ENCODE measurements around the gene SPATA31C2.
"Not testable (repeated sequence)": the region's sequence is repeated elsewhere in the genome, so short reads cannot be mapped to it uniquely, and the experiment has no call there.

The SPATA31C2 gene

DNA sequence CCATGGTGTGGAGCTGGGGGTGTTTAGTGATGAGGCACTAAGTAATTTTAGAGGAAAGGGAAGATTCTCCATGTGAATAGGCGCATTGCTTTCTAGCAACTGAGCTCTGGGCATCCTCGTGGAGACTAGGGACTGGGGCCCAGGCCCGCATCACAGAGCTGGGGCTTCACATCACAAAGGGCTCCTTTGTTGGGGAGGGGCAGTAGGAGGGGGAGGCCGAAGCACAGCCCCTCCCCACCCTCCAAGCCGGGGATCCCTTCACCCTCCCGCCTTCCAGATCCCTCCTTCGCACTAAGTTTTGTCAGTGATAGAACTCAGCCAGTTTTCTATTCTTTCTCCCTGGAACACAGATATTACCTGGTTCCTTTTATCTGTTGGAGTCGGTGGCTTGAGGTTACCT is at the start of gene SPATA31C2:
Gene SPATA31C2 (minus strand): TSS at position 101 of the 400 bp plus-strand sequence. CDS start 29 bp downstream, at position 72.
- ATAC-seq (ENCODE audit: low read depth); H3K9me3 ChIP-seq (ENCODE audit: severe bottlenecking); H3K4me1 ChIP-seq (ENCODE audit: insufficient read depth, poor library complexity, severe bottlenecking); H3K27ac ChIP-seq (ENCODE audit: poor library complexity, severe bottlenecking); H3K27me3 ChIP-seq (ENCODE audit: insufficient read depth, poor library complexity, severe bottlenecking); H3K36me3 ChIP-seq (ENCODE audit: low read depth); DNase-seq (ENCODE audit: low spot score); H3K4me3 ChIP-seq (ENCODE audit: severe bottlenecking): not testable (repeated sequence)

DNA sequence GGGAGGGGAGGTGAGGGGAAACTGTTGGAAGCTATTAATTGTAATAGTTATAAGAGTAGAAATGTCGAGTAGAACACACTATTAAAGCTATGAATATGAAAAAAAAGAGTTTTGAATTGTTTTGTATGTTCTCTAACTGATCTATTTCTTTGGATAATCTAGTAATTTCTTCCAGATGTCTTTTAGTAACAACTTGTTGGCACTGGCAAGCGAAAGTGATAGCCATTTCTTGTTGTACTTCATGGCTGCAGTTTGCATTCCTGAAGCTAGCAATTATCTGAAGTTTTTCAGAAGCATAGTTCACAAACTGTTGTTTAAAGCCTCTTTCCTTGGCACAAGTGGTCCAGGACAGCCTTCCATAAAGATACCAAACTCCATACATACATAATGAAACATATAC is 49.4 kb upstream of the SPATA31C2 start:
- TF ChIP-seq, protein P1, sequence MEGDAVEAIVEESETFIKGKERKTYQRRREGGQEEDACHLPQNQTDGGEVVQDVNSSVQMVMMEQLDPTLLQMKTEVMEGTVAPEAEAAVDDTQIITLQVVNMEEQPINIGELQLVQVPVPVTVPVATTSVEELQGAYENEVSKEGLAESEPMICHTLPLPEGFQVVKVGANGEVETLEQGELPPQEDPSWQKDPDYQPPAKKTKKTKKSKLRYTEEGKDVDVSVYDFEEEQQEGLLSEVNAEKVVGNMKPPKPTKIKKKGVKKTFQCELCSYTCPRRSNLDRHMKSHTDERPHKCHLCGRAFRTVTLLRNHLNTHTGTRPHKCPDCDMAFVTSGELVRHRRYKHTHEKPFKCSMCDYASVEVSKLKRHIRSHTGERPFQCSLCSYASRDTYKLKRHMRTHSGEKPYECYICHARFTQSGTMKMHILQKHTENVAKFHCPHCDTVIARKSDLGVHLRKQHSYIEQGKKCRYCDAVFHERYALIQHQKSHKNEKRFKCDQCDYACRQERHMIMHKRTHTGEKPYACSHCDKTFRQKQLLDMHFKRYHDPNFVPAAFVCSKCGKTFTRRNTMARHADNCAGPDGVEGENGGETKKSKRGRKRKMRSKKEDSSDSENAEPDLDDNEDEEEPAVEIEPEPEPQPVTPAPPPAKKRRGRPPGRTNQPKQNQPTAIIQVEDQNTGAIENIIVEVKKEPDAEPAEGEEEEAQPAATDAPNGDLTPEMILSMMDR (IDR thresholded peaks at IDR 0.05; ENCODE audit: poor library complexity, severe bottlenecking) = no peak
- H3K27ac ChIP-seq (ENCODE audit: poor library complexity, severe bottlenecking) = no peak overlapping the region
- ATAC-seq (ENCODE audit: low read depth) = no peak

DNA sequence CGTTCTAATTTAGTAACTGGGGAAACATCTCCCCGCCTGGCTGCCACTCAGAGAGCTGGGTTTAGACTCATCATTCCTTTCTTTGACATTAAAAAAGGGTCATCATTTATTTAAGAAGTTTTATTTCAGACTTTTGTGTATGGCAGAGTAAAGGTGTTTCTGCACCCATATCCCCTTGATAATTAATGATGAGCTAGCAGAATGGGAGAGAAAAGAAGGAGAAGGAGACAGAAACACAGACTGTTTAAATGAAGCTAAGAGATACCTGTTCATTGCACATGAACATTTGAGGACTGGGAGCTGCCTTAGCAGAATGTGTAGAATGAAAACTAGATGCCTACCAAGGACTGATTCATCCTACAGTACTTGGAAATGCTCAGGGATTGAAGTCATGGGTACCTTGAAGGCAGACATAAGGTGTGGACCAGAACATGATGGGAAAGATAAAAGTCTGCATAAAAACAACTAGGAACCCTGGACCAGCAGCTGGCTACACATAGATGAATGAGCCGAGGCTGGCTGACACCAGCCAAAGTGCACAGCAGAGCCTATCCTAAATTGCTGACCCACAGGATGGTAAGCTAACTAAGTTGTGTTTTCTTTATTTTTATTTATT is 48.3 kb upstream of the SPATA31C2 start:
- TF ChIP-seq, protein P1 (IDR thresholded peaks at IDR 0.05; ENCODE audit: poor library complexity, severe bottlenecking) = no peak
- no peaks in the 10 kb centered on the region for H3K36me3 ChIP-seq (ENCODE audit: low read depth)
- H3K27me3 ChIP-seq (ENCODE audit: insufficient read depth, poor library complexity, severe bottlenecking) = no peaks in the 10 kb centered on the region
- no peaks in the 10 kb centered on the region for H3K9me3 ChIP-seq (ENCODE audit: severe bottlenecking)
- no peak for DNase-seq (ENCODE audit: low spot score)
- H3K4me1 ChIP-seq (ENCODE audit: insufficient read depth, poor library complexity, severe bottlenecking) = no peaks in the 10 kb centered on the region
- ATAC-seq (ENCODE audit: low read depth) = no peak
- H3K27ac ChIP-seq (ENCODE audit: poor library complexity, severe bottlenecking) = no peak overlapping the region
- H3K4me3 ChIP-seq (ENCODE audit: severe bottlenecking) = no peak overlapping the region

More for the DNA sequence above, 49.4 kb upstream of the SPATA31C2 start:
- no peaks in the 10 kb centered on the region for H3K4me1 ChIP-seq (ENCODE audit: insufficient read depth, poor library complexity, severe bottlenecking)
- no peak overlapping the region for H3K4me3 ChIP-seq (ENCODE audit: severe bottlenecking)
- H3K9me3 ChIP-seq (ENCODE audit: severe bottlenecking) = no peaks in the 10 kb centered on the region
- no peaks in the 10 kb centered on the region for H3K27me3 ChIP-seq (ENCODE audit: insufficient read depth, poor library complexity, severe bottlenecking)
- no peak for DNase-seq (ENCODE audit: low spot score)
- H3K36me3 ChIP-seq (ENCODE audit: low read depth) = no peaks in the 10 kb centered on the region

DNA sequence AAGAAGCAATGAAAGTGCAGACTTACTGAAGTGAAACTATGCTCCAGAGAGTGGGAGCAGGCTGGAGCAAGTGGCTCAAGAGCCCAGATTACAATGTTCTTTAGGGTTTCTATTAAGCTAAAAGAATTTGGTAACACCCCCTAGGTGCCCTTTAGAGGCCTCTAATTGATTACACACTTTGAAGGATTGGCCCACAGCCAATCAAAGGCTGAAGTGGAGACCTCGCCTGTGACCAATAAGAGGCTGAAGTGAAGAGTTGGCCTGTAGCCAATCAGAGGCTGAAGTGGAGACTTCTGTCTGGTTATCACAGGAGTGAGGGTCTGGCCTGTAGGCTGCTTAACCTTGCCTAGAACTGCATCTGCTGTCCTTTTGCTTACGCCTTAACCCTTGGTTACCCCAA is 46.7 kb upstream of the SPATA31C2 start:
- no peaks in the 10 kb centered on the region for H3K36me3 ChIP-seq (ENCODE audit: low read depth)
- TF ChIP-seq, protein P1 (IDR thresholded peaks at IDR 0.05; ENCODE audit: poor library complexity, severe bottlenecking) = no peak
- no peaks in the 10 kb centered on the region for H3K9me3 ChIP-seq (ENCODE audit: severe bottlenecking)
- H3K4me1 ChIP-seq (ENCODE audit: insufficient read depth, poor library complexity, severe bottlenecking) = no peaks in the 10 kb centered on the region
- H3K27me3 ChIP-seq (ENCODE audit: insufficient read depth, poor library complexity, severe bottlenecking) = no peaks in the 10 kb centered on the region
- ATAC-seq (ENCODE audit: low read depth) (no peak), DNase-seq (ENCODE audit: low spot score) (no peak)
- no peak overlapping the region for H3K27ac ChIP-seq (ENCODE audit: poor library complexity, severe bottlenecking)
- no peak overlapping the region for H3K4me3 ChIP-seq (ENCODE audit: severe bottlenecking)

DNA sequence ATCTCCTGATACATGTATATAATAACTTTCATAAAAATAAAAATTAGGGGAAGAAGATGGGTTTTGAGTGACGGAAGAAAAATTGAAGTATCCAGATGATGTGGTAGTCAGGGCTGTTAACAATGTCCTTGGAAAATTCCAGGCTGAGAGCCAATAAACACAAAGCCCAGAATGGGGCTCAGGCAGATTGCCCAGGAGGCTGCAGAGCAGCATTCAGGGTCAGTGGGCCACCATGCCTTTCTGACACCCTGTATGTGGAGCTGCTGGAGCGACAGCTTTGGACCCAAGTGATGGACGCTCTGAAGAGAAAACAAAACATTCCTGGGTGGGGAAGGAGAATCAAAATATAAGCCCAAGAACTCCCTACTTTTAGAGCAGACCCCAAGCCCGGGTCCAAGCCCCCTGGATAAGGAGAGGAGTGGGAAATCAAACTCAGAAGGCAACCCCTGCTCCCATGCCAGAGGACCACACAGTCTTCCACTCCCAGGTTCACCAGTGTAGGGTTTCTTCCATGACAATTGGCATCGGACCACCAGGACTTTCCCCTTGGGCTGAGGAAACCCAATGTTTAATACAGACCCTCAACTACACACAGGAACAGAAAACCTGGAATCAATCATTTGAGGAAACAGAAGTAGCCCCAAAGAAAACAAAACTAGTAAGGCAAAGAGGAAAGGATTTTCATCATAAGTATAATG is 45.7 kb upstream of the SPATA31C2 start:
- H3K27ac ChIP-seq (ENCODE audit: poor library complexity, severe bottlenecking) = no peak overlapping the region

More for the DNA sequence above, 45.7 kb upstream of the SPATA31C2 start:
- no peaks in the 10 kb centered on the region for H3K27me3 ChIP-seq (ENCODE audit: insufficient read depth, poor library complexity, severe bottlenecking)
- H3K4me3 ChIP-seq (ENCODE audit: severe bottlenecking) = no peak overlapping the region
- ATAC-seq (ENCODE audit: low read depth) (no peak), DNase-seq (ENCODE audit: low spot score) (no peak)
- H3K4me1 ChIP-seq (ENCODE audit: insufficient read depth, poor library complexity, severe bottlenecking) = no peaks in the 10 kb centered on the region
- H3K9me3 ChIP-seq (ENCODE audit: severe bottlenecking) = no peaks in the 10 kb centered on the region
- no peaks in the 10 kb centered on the region for H3K36me3 ChIP-seq (ENCODE audit: low read depth)
- TF ChIP-seq, protein P1 (IDR thresholded peaks at IDR 0.05; ENCODE audit: poor library complexity, severe bottlenecking) = no peak
